ENCODE data around the gene OXT. TPM values are rescaled to one million over a fixed set of nuclear protein-coding genes. Genes with fewer than 3 reads are reported as not detected.

OXT gene
- total RNA-seq: 0.18 and 0.28 TPM in 2 replicates

DNA sequence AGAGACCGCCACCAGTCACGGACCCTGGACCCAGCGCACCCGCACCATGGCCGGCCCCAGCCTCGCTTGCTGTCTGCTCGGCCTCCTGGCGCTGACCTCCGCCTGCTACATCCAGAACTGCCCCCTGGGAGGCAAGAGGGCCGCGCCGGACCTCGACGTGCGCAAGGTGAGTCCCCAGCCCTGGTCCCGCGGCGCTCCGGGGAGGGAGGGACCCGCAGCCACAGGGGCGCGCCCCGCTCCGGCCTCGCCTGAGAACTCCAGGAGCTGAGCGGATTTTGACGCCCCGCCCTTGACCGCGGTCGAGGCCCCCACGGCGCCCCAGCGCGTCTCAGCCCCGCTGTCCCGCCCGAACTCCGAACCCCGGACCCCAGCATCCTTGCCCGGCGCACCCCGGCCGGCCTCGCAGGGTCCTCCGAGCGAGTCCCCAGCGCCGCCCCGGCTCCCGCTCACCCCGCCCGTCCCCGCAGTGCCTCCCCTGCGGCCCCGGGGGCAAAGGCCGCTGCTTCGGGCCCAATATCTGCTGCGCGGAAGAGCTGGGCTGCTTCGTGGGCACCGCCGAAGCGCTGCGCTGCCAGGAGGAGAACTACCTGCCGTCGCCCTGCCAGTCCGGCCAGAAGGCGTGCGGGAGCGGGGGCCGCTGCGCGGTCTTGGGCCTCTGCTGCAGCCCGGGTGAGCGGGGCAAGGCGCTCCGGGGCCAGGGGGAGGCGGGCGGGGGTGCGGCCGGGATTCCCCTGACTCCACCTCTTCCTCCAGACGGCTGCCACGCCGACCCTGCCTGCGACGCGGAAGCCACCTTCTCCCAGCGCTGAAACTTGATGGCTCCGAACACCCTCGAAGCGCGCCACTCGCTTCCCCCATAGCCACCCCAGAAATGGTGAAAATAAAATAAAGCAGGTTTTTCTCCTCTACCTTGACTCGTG lies at the start of gene OXT:
OXT (plus strand) TSS at position 11 of the 920 bp plus-strand sequence; CDS start at position 47, 36 bp downstream.

DNA sequence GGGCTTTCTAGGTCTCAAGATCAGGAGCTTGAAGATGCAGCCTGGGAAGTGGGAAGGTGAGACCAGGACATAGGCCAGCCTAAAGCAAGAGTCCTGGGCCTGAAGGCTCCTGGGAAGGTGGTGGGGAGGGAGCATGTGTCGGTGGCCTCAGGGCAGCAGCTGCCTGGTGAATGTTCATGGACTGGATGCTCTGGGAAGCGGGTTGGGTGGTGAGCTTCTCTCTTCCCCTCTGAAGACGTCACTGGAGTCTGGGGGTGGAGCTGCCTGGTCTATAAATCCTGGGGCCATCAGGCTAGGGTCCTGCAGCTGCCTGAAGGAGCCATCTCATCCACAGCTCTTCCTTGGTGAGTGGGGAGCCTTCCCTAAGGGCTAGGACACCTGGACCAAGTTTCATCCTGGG lies 28.1 kb upstream of the OXT start, which contains the start of gene GNRH2:
GNRH2 (plus strand) TSS at position 301 of the 400 bp plus-strand sequence. CDS start 793 bp downstream, outside the sequence.

GRCh38 chr20:3045816-3046676 lies 25.4 kb upstream of the OXT start, which contains the start of gene MRPS26:
Gene MRPS26, plus strand, starts transcription at chr20:3046052. Its CDS starts 17 bp downstream, at chr20:3046069.

GRCh38 chr20:3084283-3084985 lies 13.0 kb downstream of the OXT start, which contains the start of gene AVP:
Gene AVP, minus strand, starts transcription at chr20:3084724. Its CDS starts 50 bp downstream, at chr20:3084674.

Other genes starting within 250 kb of the OXT start
- 17.1 and 26.6 TPM in 2 replicates for gene PCED1A, start 231.0 kb upstream of the OXT start, total RNA-seq
- 72.2 and 72.7 TPM in 2 replicates for gene VPS16, start 230.9 kb upstream of the OXT start, total RNA-seq
- gene PTPRA, start 198.1 kb upstream of the OXT start, total RNA-seq: 22.9 and 27.9 TPM in 2 replicates
- gene GNRH2, start 28.0 kb upstream of the OXT start, total RNA-seq: 0.09 and 0.57 TPM in 2 replicates
- gene MRPS26, start 25.6 kb upstream of the OXT start, total RNA-seq: 38.3 and 44.7 TPM in 2 replicates
- not detected in 2 replicates for gene AVP, start 13.1 kb downstream of the OXT start, total RNA-seq
- gene FASTKD5, start 88.2 kb downstream of the OXT start, total RNA-seq: 8.7 and 11.7 TPM in 2 replicates
- gene UBOX5, start 88.2 kb downstream of the OXT start, total RNA-seq: 2.1 and 2.2 TPM in 2 replicates
- gene LZTS3, start 101.9 kb downstream of the OXT start, total RNA-seq: 2.7 and 4.9 TPM in 2 replicates
- 35.7 and 45.4 TPM in 2 replicates for gene DDRGK1, start 133.1 kb downstream of the OXT start, total RNA-seq
- gene ITPA, start 137.9 kb downstream of the OXT start, total RNA-seq: 25.1 and 30.3 TPM in 2 replicates
- gene SLC4A11, start 167.6 kb downstream of the OXT start, total RNA-seq: 1.0 and 1.1 TPM in 2 replicates